H1 (cell line): ENCODE measurements around the gene ATP1A3. TPM values are rescaled to one million over a fixed set of nuclear protein-coding genes. Genes with fewer than 3 reads are reported as not detected.

ENCODE experiments used
- CTBP2 ChIP-seq: IDR thresholded peaks from 2 replicates; pipeline ENCODE4 v1.7.0; 2011; ENCODE audit warnings: borderline replicate concordance, mild to moderate bottlenecking, moderate library complexity, mixed read lengths, low read length; ENCODE audit not compliant: insufficient read depth, insufficient read length
- JUND ChIP-seq: IDR thresholded peaks from 2 replicates; pipeline ENCODE4 v1.6.1; 2011; ENCODE audit warnings: mild to moderate bottlenecking, improper control_type of control experiment, low read length
- POLR2A ChIP-seq, 2 experiments: IDR thresholded peaks; 1 replicate in 1 of 2; 2 replicates in 1 of 2; pipeline ENCODE4 v1.6.1; 2011; ENCODE audit warnings: low read depth in 2 of 2, low read length in 2 of 2, mild to moderate bottlenecking in 2 of 2; ENCODE audit errors: control extremely low read depth in 1 of 2
- SAP30 ChIP-seq: fragments of 300-600 bp; sonication (generic); IDR thresholded peaks from 2 replicates; pipeline ENCODE4 v1.7.1; 2012; ENCODE audit warnings: low read length, moderate library complexity, mild to moderate bottlenecking, inconsistent platforms; ENCODE audit not compliant: insufficient read depth, insufficient replicate concordance
- TBP ChIP-seq: IDR thresholded peaks from 2 replicates; pipeline ENCODE4 v1.6.1; 2011; ENCODE audit warnings: low read depth, low read length, improper control_type of control experiment
- polyA plus RNA-seq, 7 experiments: library from polyadenylated mRNA; depleted of rRNA in 3 of 7; stranded (reverse) in 5 of 7; unstranded in 2 of 7; fragments of >200 nt in 5 of 7; fragments of 200-250 nt in 2 of 7; gene quantifications; 1 replicate in 5 of 7; 2 replicates in 1 of 7; 4 replicates in 1 of 7; pipeline versions ENCODE4 v1.2.1 to v1.2.3, GENCODE V29; 2011 to 2013; ENCODE audit warnings: missing spikeins in 2 of 7, mixed read lengths in 2 of 7
- total RNA-seq: library from RNA; stranded (reverse); fragmentation: NEBNext Ultra II Directional; extraction: Animal tissue kit (Norgen Biotek cat#: 25700); gene quantifications from 2 replicates; pipeline ENCODE4 v1.2.1, GENCODE V29; 2021
- TF ChIP-seq, protein P1 (sequence below): fragments of 300-600 bp; sonication (generic); IDR thresholded peaks from 2 replicates; pipeline ENCODE4 v1.7.1; 2012; ENCODE audit warnings: low read length, moderate library complexity, mild to moderate bottlenecking, inconsistent platforms; ENCODE audit not compliant: insufficient replicate concordance
- TF ChIP-seq, protein P2 (sequence below): IDR thresholded peaks from 2 replicates; pipeline ENCODE4 v1.6.1; 2012; ENCODE audit warnings: inconsistent platforms
- TF ChIP-seq, protein P3 (sequence below): IDR thresholded peaks from 2 replicates; pipeline ENCODE4 v1.6.1; 2012; ENCODE audit warnings: inconsistent platforms

Gene ATP1A3
- total and polyA plus RNA-seq, 2 of the 8 experiments (the other 6 are each of a cell fraction or from before 2014, with no cell fraction given), result 11.1 to 41.2 TPM

DNA sequence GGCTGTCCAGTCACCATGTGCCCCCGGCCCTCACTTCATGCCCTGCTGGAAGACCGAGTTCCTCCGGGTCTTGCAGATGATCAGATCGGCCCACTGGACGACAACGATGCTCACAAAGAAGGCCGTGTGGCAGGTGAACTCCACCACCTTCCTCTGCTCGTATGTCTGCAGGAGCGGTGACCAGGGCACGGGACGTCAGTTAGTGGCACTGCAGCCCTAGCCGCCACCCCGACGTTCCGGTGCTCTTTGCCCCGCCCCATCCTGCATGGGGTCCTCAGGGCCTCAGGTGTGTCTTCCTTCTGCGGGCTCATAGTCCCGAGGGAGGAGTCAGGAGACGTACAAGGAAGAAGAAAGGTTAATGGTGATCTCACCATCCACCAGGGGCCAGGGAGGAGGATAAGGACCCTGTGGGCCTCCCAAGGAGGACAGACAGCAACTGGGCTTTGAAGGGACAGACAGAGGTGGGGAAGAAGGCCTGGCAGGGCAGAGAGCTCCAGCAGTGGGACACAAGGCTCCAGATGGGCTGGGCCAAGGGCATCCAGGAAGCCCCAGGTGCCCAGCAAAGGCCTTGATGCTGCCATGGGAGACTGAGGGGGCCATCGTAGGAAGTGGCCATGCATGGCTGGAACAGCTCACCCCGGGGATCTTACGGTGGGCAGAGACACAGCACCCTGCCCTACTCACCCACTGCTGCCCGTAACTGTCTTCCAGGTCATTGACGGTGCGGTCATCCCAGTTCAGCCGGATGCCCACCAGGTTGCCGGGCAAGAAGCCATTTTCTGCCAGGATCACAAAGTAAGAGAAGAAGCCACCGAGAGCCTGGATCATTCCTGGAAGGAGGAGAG, 25.1 kb downstream of the ATP1A3 start (continued):
- TF ChIP-seq, protein P1, sequence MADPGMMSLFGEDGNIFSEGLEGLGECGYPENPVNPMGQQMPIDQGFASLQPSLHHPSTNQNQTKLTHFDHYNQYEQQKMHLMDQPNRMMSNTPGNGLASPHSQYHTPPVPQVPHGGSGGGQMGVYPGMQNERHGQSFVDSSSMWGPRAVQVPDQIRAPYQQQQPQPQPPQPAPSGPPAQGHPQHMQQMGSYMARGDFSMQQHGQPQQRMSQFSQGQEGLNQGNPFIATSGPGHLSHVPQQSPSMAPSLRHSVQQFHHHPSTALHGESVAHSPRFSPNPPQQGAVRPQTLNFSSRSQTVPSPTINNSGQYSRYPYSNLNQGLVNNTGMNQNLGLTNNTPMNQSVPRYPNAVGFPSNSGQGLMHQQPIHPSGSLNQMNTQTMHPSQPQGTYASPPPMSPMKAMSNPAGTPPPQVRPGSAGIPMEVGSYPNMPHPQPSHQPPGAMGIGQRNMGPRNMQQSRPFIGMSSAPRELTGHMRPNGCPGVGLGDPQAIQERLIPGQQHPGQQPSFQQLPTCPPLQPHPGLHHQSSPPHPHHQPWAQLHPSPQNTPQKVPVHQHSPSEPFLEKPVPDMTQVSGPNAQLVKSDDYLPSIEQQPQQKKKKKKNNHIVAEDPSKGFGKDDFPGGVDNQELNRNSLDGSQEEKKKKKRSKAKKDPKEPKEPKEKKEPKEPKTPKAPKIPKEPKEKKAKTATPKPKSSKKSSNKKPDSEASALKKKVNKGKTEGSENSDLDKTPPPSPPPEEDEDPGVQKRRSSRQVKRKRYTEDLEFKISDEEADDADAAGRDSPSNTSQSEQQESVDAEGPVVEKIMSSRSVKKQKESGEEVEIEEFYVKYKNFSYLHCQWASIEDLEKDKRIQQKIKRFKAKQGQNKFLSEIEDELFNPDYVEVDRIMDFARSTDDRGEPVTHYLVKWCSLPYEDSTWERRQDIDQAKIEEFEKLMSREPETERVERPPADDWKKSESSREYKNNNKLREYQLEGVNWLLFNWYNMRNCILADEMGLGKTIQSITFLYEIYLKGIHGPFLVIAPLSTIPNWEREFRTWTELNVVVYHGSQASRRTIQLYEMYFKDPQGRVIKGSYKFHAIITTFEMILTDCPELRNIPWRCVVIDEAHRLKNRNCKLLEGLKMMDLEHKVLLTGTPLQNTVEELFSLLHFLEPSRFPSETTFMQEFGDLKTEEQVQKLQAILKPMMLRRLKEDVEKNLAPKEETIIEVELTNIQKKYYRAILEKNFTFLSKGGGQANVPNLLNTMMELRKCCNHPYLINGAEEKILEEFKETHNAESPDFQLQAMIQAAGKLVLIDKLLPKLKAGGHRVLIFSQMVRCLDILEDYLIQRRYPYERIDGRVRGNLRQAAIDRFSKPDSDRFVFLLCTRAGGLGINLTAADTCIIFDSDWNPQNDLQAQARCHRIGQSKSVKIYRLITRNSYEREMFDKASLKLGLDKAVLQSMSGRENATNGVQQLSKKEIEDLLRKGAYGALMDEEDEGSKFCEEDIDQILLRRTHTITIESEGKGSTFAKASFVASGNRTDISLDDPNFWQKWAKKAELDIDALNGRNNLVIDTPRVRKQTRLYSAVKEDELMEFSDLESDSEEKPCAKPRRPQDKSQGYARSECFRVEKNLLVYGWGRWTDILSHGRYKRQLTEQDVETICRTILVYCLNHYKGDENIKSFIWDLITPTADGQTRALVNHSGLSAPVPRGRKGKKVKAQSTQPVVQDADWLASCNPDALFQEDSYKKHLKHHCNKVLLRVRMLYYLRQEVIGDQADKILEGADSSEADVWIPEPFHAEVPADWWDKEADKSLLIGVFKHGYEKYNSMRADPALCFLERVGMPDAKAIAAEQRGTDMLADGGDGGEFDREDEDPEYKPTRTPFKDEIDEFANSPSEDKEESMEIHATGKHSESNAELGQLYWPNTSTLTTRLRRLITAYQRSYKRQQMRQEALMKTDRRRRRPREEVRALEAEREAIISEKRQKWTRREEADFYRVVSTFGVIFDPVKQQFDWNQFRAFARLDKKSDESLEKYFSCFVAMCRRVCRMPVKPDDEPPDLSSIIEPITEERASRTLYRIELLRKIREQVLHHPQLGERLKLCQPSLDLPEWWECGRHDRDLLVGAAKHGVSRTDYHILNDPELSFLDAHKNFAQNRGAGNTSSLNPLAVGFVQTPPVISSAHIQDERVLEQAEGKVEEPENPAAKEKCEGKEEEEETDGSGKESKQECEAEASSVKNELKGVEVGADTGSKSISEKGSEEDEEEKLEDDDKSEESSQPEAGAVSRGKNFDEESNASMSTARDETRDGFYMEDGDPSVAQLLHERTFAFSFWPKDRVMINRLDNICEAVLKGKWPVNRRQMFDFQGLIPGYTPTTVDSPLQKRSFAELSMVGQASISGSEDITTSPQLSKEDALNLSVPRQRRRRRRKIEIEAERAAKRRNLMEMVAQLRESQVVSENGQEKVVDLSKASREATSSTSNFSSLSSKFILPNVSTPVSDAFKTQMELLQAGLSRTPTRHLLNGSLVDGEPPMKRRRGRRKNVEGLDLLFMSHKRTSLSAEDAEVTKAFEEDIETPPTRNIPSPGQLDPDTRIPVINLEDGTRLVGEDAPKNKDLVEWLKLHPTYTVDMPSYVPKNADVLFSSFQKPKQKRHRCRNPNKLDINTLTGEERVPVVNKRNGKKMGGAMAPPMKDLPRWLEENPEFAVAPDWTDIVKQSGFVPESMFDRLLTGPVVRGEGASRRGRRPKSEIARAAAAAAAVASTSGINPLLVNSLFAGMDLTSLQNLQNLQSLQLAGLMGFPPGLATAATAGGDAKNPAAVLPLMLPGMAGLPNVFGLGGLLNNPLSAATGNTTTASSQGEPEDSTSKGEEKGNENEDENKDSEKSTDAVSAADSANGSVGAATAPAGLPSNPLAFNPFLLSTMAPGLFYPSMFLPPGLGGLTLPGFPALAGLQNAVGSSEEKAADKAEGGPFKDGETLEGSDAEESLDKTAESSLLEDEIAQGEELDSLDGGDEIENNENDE, result no peak
- no peak for TF ChIP-seq SAP30
- no peak for TF ChIP-seq JUND
- TF ChIP-seq, protein P2, sequence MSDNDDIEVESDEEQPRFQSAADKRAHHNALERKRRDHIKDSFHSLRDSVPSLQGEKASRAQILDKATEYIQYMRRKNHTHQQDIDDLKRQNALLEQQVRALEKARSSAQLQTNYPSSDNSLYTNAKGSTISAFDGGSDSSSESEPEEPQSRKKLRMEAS, result no peak
- TF ChIP-seq CTBP2, result no peak
- TF ChIP-seq POLR2A (IDR thresholded peaks at IDR 0.05; ENCODE audit: control extremely low read depth in 1 of 2, low read depth in 2 of 2, low read length in 2 of 2), result no peak
- TF ChIP-seq TBP, result no peak
- TF ChIP-seq, protein P3, sequence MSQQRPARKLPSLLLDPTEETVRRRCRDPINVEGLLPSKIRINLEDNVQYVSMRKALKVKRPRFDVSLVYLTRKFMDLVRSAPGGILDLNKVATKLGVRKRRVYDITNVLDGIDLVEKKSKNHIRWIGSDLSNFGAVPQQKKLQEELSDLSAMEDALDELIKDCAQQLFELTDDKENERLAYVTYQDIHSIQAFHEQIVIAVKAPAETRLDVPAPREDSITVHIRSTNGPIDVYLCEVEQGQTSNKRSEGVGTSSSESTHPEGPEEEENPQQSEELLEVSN, result no peak
